A673 (cell line): ENCODE results near the gene METTL24.

Source experiments
- EZH2 ChIP-seq: fragments of 200-600 bp; sonication (generic); IDR thresholded peaks from 2 replicates; pipeline ENCODE4 v1.6.1; 2017; ENCODE audit warnings: borderline replicate concordance, low read depth, mild to moderate bottlenecking, mixed read lengths, antibody characterized with exemption, low read length; ENCODE audit not compliant: poor library complexity, severe bottlenecking
- TF ChIP-seq, protein P1 (sequence below): fragments of 300-800, 200-600 bp; sonication (generic); conservative IDR thresholded peaks from 2 replicates; pipeline ENCODE4 v1.5.1; 2017; ENCODE audit warnings: low read depth, mild to moderate bottlenecking, antibody characterized with exemption, low read length, moderate library complexity, mixed read lengths

DNA sequence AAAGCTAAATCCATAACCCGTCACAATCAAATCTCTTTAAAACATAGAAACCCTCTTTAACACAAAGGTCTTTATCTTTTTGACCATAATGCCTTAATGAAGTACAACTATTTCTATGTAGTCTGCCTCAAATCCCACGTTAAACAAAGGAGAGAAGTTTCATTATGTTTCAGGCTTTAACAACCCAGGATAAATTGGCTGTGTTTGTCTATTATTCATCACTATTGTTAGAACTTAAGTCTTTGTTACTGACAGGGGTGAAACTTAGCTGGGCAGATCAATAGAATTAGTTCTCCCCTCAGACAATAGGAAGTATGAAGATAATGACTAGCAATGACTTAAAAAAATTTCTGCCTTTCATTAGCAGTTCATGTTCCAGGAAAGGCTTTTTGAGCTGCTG, 10.1 kb upstream of the METTL24 start:
- TF ChIP-seq, protein P1, sequence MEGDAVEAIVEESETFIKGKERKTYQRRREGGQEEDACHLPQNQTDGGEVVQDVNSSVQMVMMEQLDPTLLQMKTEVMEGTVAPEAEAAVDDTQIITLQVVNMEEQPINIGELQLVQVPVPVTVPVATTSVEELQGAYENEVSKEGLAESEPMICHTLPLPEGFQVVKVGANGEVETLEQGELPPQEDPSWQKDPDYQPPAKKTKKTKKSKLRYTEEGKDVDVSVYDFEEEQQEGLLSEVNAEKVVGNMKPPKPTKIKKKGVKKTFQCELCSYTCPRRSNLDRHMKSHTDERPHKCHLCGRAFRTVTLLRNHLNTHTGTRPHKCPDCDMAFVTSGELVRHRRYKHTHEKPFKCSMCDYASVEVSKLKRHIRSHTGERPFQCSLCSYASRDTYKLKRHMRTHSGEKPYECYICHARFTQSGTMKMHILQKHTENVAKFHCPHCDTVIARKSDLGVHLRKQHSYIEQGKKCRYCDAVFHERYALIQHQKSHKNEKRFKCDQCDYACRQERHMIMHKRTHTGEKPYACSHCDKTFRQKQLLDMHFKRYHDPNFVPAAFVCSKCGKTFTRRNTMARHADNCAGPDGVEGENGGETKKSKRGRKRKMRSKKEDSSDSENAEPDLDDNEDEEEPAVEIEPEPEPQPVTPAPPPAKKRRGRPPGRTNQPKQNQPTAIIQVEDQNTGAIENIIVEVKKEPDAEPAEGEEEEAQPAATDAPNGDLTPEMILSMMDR, result no peak
- TF ChIP-seq EZH2, result no peak
